HG03135 (cell line): ENCODE measurements around the gene DCST1.

Experiments used
- ATAC-seq: cut with Tn5 transposase; IDR thresholded peaks from one replicate; pipeline ENCODE4 v1.9.1; 2021; ENCODE audit warnings: mild to moderate bottlenecking, moderate library complexity; ENCODE audit not compliant: unreplicated experiment

DCST1 gene

GRCh38 chr1:155030243-155030795 is 3.3 kb upstream of the DCST1 start:
- ATAC-seq = no peak

GRCh38 chr1:155030899-155031298 is 2.7 kb upstream of the DCST1 start:
- no peak for ATAC-seq

- ATAC-seq = no peak
Observed at GRCh38 chr1:155032886-155033285, 738 bp upstream of the DCST1 start.

GRCh38 chr1:155034318-155035208 is 939 bp downstream of the DCST1 start:
- no peak for ATAC-seq

DNA sequence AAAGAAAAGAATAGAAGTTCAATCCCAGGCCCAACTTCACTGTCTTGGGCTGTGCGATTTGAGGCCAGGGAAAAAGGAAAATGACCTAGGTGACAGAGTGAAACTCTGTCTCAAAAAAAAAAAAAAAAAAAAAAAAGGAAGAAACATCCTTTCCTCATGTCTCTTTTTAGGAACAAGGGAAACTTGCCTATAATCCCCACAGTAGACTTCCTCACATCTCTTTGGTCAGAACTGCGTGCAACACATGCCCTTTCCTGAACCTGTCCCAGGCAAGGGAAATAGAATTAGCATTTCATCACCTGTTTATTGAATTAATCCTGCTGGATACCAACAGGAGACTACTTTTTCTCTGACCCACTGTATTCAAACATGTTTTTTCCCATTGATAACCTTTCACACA is 2.3 kb downstream of the DCST1 start:
- ATAC-seq = no peak

GRCh38 chr1:155037043-155037442 is 3.4 kb downstream of the DCST1 start:
- no peak for ATAC-seq

DNA sequence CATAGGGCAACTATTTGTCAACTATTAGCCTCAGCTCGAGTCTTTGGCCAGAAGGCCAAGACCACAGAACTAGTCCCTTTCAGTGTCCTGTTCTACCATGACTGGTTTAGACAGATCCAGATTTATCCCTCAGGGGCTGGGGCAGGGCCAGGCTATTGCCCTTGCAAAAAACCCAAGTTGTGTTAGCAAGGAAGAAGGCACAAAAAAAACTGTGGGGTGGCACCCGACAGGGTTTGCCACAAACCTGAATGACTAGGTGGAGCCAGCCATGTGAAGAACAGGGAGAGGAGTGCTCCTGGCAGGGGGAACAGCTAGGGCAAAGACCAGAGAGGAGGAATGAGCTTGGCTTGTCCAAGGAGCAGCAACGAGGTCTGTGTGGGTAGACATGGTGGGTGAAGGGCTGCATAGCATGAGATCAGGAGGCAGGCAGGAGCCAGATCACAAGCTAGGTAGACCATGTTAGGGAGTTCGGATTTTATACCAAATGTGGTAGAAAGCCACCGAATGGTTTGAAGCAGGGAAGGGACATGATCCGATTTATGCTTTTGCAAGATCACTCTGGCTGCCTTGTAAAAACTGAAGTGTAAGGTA is 4.3 kb downstream of the DCST1 start:
- no peak for ATAC-seq

- ATAC-seq = no peak
Observed at GRCh38 chr1:155038602-155039307, 5.1 kb downstream of the DCST1 start.

GRCh38 chr1:155039308-155039669 is 5.7 kb downstream of the DCST1 start:
- ATAC-seq = no peak

GRCh38 chr1:155040358-155041093 is 6.9 kb downstream of the DCST1 start:
- ATAC-seq = no peak

GRCh38 chr1:155042789-155043188 is 9.2 kb downstream of the DCST1 start:
- no peak for ATAC-seq

- no peak for ATAC-seq
Observed at GRCh38 chr1:155043301-155043702, 9.7 kb downstream of the DCST1 start.

GRCh38 chr1:155043793-155044192 is 10.2 kb downstream of the DCST1 start:
- ATAC-seq = no peak

- ATAC-seq = no peak
Observed at GRCh38 chr1:155044365-155044764, 10.7 kb downstream of the DCST1 start.

DNA sequence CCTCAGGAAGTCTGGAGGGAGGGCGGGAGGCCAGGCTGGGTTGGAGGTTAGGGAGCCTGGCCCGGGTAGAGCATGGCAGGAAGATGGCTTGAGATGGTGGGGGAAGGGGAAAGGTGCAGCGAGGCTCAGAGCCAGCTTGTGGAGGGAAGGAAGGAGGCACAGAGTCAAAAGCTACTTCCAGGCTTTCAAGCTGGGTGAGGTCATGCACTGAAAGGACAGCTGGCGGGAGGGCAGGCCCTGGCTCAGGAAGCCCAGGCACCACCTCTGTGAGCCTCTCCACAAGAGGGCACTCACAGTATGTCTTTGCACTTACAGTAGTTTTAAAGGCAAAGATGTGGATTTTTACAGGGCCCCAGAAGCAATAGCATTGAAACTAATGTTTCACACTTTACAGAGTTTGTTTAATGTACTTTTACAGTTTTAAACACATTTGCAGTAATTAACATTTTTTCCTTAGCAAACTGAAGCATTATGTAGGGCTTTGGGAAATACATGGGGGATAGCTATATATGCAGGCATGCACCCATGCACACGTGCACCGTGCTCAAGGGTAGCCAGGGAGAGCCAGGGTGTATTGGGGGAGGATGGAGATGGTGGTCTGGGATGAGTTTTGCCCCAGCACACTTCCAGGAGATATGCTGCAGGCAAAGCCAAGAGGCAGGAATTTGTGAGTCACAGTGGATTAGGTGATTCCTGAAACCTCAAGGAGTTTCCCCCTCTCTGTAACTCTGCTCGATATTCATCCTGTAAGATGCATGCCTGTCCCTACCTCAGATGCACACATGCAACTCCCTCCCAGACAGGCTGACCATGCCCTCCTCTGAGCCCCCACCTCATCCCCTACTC is 11.4 kb downstream of the DCST1 start:
- no peak for ATAC-seq

- ATAC-seq = no peak
Observed at GRCh38 chr1:155048449-155049334, 15.1 kb downstream of the DCST1 start.

DNA sequence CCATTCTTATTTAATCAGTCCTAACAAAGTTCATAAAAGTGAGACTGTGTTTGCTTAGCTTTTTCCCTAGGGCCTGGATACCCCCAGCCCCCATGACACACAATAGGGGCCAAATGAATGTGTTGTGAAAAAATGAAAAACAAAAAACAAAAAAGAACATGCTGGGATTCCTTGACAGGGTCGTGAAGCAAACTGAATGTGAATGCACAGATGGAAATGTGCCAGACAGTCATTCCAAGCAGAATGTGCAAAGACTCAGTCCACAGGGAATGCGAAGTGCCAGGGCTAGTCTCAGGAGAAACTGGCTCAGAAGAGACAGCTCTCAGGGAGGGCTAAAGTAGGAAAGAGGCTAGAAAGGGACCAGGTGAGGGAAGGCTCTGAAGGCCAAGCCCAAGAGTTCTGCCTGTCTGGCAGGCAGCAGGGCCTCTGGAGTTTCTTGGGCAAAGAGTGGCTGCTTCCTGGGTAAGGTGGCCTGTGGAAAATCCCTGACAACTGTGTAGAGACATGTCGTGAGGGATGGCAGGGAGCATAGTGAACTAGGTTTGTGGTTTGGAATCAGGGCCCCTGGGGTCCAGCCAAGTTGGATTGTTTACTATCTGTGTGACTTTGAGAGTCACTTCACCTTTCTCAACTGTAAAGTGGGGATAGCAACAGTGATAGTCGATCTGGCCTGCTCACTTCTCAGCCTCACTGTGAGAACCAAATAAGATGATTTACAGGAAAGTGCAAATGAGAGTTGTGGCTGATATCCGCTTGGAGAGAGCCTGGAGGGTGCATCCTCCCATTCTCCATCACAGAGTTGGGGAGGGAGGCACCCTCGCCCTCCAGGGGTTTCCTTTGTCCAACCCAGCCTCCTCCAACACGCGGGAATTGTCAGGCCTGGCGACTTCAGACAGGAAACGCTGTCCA is 16.3 kb downstream of the DCST1 start:
- no peak for ATAC-seq
